Activated naive CD8-positive, alpha-beta T cell treated with anti-CD3 and anti-CD28 coated beads, Interleukin-2, amount 50 U/mL, for 16 hours (primary cell): ENCODE results near the gene BHLHE41.
A peak's percentile ranks its signal among the peaks of the same experiment; 100 is the strongest.

Experiments
- DNase-seq: peaks from one replicate; pipeline ENCODE4 v3.0.0-alpha.2; 2020; ENCODE audit warnings: low read depth, low spot score

BHLHE41 gene

GRCh38 chr12:26114720-26115401 is 10.0 kb downstream of the BHLHE41 start:
- DNase-seq: no peak

DNA sequence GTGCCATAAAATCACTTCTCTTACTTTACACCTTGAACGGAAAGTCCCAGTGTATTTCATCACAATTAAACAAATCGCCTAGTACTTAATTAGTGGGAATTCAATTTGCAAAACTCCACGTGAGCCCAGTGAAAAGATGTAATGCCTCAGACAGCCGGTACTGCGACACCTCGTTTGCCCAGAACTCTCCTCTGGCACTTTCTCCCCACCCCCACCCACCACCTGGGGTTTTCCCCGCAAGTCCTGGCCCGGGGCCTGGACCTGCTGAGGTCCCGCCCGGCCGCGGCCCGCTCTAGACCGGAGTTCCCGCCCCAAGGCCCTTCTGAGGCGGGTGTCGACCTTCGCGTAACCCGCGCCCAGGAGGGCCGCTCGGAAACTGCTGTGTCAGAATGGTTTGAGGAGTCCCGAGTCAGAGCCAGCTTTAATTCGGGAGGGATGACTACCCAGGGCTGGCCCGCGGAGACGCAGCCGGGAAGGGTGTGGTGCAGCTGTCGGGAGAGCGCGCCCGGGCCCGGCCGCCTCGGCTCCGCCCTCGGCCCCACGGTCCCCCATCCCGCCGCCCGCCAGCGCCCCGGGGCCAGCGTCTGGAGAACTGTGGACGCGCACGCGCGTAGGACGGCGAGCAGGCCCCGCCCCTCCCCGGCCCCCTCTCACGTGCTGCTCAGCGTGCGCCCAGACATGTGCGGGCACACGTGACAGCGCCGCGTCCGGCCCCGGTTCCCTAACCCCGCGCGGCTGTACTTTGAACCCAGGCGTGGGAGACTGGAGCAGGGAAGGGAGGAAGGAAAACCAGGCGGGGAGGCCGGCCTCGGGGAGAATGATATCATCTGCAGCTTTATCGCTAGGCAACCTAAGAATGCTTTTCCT is 10.8 kb downstream of the BHLHE41 start:
- peak; percentile 51 for DNase-seq

DNA sequence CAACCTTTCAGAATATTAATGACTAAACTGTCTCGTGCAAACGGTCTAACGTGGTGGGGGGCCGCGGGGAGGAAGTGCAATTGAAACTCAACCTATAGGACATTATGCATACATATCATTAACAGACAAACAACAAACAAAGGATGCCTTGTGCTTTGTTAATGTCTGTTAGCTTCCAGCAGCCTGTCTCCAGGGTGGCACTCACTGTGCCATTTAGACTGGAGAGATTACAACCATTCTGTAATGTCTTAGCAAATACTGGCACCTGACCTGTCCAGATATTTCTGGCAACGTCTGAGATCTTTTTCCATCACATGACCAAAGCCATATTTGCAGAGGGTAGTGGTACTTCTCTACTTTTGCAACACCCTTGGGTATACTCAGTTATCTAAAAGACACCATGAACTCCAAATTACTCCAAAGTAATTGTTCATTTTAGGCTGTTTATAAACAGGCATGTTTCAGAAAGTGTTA is 11.6 kb downstream of the BHLHE41 start:
- DNase-seq: no peak

- no peak for DNase-seq
Observed at GRCh38 chr12:26112703-26113147, 12.1 kb downstream of the BHLHE41 start.

- DNase-seq: no peak
Observed at GRCh38 chr12:26112232-26112631, 12.6 kb downstream of the BHLHE41 start.

DNA sequence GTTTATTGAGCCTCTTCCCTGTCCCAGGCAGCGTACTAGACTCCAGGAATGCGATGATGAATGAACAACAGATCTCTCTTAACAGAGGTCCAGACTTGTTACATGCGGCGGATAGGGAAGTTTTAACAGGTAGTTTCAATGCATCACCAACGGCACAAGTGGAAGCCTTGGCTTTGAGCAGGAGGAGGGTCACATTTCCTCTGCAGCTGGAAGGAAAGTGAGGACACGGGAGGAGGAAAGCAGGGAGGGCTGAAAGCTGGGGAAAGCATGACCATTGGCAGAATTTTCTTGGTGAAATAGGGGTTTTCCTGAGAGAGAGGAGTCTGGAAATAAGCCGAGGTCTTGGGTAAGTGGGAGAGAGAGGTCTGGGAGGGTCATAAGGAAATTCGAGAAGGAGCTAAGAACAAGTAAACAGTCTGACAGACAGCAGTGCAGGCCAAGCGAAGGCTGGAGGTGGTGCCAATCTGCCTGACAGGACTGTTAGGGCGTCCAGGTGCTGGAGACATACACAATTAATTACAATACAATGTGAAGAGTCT is 15.4 kb downstream of the BHLHE41 start:
- no peak for DNase-seq

DNA sequence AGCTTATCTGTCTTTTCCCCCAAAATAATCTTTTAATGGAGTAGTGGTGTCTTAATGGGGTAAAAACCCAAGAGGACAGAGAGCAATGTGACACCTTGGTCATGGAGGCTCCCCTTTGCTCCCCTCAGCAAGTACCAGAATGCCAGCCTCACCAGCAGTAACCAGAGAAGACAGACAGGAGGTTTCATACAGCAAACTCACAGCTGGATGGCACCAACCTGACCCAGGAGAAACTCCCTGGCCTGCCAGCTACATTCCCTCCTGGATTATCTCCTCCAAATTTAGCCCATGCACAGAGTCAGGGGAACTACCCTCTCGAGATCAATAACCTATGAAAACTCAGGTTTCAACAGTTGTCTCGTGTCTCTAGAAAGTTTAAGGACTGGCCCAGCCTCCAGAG is 15.9 kb downstream of the BHLHE41 start:
- DNase-seq: no peak

- no peak for DNase-seq
Observed at GRCh38 chr12:26106347-26106746, 18.5 kb downstream of the BHLHE41 start.

DNA sequence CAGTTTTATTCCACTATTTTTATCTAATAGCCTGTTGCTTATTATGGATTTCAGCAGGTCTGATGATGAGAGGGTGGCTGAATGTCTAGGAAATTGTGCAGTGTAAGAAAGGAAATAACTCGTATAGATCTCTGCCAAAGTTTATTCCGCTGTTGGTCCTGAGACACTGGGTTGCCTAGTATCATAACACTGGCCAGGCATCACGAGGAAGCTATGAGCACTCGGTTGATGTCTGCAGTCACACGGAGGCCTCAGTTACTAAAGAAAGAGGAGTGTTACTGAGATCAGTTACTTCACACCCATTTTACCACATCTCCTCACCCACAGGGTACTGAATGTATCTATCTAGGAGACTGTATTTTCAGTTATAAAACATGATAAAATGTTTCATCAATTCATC is 21.9 kb downstream of the BHLHE41 start:
- no peak for DNase-seq

GRCh38 chr12:26101763-26102162 is 23.1 kb downstream of the BHLHE41 start:
- DNase-seq: no peak

DNA sequence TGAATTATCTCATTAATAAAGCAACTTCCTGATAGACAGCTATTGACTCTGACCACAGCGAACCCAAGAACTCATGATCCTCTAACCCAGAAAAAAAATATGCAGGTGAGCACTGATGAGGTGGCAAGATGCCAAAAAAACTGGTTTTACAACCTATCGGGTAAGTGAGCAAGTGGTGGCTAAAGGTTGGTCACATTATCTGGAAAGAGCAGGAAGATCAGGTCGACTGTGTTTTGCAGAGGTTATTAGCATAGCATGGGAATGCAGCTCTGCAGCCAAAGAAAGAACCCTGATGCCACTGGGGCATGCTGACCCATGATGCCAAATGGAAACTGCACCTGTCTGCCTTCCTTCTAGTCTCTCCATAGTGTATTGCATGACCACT is 23.5 kb downstream of the BHLHE41 start:
- no peak for DNase-seq

DNA sequence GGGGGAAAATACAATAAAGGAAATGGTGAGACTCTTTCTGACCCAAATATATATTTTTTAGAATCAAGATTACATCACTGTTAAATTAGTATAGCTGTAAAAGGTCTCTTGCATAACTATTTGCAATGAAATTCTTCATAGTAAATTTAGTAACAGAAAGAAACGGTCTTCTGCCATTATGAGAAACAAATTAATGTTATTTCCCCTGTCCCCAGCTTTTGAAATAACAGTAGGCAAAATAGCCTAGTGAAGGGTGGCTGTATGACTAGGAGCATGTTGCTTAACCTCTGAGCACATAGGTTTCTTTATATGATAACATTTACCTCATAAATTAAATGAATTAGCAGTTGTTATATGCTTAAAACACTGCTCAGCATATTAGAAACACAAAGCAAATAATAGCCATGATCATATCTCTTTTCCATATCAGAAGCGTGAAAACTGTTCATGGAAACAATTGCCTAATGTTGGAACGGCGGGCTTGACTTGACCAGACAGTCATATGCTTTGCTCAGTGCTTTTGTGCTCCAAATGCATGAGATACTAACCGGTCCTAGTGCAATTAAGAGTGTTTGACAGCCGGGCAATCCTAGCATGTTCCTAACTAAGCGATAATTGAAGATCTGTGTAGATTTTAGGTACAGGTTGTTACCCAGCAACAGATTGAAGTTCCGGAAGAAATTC is 24.0 kb downstream of the BHLHE41 start:
- no peak for DNase-seq

DNA sequence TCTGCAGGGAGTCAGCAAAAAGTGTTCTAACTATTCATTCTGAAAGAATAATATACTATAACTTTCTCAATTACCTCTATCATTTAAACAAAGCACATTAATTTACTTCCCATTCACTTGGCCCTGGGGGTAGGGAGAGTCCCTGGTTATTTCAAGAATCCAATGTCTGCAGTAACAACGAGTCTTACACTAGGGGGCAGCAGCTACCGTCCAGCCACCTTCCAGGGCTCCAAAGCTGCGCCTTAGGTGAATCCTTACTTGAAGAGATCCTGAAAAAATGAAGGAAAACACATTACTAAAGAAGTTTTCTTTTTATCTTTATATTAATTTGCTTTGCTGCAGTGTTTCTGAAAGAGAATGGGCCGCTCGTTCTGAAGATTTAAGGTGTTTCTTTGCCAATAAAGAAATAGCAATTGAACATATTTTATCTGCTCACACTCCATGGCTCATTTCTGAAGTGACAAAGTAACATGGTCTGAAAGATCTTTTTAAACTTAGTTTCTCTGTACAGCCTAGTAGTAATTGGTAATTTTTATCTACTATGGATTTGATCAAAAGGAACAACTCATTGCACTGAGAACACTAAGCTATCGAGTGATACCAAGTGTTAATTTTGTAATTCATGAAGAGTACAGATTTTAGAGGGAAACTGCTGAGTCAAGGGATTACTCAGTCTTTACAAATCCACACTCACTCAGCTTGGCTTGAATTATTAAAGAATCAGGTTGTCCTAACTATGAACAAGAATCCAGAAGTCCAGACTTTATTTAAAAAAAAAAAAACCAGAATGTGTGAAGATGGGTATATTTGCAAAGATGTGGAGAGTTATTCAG is 27.6 kb downstream of the BHLHE41 start:
- peak; percentile 18 for DNase-seq

DNA sequence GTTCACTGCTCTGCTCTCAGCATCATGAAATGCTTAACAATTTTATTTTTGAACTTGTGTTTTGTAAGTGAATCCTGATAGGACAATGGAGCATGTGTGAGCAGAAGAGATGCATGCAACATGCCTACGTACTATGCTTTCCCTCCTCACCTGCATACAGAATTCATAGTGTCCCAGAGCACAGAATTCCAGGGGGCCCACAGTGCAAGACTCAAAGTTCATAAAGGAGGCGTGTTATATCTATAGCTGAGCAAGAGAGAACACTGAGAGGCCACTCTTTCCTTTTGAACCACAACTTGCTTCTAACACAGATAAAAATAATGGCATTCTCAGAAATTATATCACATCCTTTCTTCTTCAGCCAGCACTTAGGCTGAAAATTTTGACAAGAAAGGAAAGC is 28.8 kb downstream of the BHLHE41 start:
- DNase-seq: no peak

DNA sequence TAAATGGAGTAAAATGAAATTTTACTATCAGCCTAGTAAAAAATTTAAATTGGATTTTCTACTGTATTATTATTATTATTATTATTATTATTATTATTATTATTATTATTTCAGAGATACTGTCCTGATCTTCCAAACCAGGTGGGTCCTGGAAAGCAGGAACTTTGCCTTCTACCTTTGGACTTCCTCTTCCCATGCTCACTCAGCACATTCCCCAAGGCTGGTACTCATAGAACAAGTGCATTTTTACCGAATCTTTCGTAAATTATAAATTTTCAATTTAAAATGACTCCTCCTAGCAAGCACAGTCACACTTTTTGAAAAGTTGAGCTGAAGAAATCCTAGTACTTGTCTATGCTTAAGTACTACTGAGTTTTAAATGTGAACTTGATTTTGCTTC is 29.7 kb downstream of the BHLHE41 start:
- no peak for DNase-seq

- no peak for DNase-seq
Observed at GRCh38 chr12:26092346-26093105, 32.3 kb downstream of the BHLHE41 start.

DNA sequence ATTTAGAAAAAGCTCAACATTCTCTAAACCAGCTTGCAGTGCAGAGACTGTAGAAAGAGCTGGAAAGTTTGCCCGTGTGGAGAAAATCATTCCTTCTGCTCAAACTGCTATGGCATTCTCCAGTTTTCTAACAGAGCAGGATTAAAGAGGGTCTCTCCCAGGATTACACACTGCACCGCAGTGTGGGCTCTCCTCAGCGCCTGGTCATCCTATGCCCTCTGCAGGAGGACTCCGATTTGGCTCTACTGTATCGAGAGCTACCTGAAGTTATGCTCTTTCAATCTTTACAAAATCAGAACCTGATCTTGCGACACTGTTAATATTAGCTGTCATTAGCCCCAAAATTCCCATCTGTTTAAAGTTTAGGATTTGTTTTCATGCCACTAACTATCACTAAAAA is 33.0 kb downstream of the BHLHE41 start:
- DNase-seq: no peak

DNA sequence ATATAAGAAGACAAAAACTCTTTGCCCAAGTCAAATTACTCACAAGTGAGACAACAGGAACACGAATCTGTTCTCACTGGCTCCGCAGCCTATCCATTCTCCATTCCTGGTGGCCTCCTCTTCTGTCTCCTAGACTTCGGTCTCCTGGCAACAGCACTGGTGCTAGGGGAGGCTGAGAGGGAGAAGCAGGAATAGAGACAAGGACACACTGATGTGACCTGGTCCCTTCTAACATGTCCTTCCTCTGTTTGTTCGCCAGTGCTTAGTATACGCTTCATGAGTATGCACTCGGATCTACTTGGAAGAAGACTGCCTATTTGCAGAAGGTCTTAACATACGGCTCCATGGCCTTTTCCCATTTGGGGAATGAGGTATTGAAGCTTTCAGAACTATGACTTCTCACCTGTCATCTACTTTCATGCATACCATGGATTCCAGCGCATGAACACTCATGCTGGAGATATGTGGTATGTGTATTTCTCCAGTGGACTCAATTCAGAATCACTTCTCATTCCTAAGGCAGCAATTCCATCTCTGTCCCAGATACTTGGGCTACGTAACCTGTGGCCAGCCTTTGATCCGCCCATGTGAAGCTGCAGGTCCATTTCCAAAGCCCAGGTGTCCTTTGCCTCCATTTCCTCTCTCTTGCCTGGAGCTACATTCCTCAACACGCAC is 33.9 kb downstream of the BHLHE41 start:
- DNase-seq: no peak

- no peak for DNase-seq
Observed at GRCh38 chr12:26088998-26089397, 35.8 kb downstream of the BHLHE41 start.

DNA sequence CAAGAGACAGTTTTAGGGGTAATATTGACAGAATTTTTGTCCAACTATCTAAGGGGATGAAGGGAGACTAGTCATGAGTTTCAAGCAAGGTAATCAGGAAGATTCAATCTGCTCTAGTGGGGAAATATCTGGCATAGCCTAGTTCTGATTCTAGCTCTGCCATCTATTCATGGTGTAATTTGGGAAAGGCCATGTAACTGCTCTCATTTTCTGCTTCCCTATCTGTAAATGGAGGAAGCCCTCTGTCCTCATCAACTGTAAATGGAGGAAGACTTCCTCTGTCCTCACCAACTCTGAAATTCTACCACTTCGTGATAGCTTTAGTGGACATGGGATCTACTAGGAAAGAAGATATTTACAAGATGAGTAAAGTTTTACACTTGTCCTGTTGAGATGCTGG is 37.9 kb downstream of the BHLHE41 start:
- DNase-seq: no peak
